Subcutaneous adipose tissue (tissue), 4 donors: ENCODE results near the gene CHP1. TPM values are rescaled to one million over a fixed set of nuclear protein-coding genes. Genes with fewer than 3 reads are reported as not detected.

Source experiments
- CTCF ChIP-seq: fragments of 450-650 bp; IDR thresholded peaks from one replicate; pipeline ENCODE4 v1.5.1; 2016; ENCODE audit warnings: low read depth, mild to moderate bottlenecking, control low read depth, antibody characterized with exemption, moderate library complexity
- total RNA-seq, 4 donors: library from RNA; depleted of rRNA; stranded (reverse); fragments of >200 nt; gene quantifications; one replicate each; pipeline ENCODE4 v1.1.0, GENCODE V29; 2016

The CHP1 gene
- total RNA-seq, 4 donors from 2014 or later: 255 to 607 (median 291) TPM

- no peak for TF ChIP-seq CTCF
These were observed 48.6 kb downstream of the CHP1 start for GRCh38 chr15:41279535-41280283.

- TF ChIP-seq CTCF: no peak
These were observed 50.2 kb downstream of the CHP1 start for GRCh38 chr15:41281236-41281635.

GRCh38 chr15:41283653-41284426 lies 52.8 kb downstream of the CHP1 start:
- TF ChIP-seq CTCF: no peak

- TF ChIP-seq CTCF: no peak
These were observed 53.5 kb downstream of the CHP1 start for GRCh38 chr15:41284427-41285177.

- TF ChIP-seq CTCF: no peak
These were observed 54.2 kb downstream of the CHP1 start for GRCh38 chr15:41285285-41285684.

- TF ChIP-seq CTCF: no peak
These were observed 55.7 kb downstream of the CHP1 start for GRCh38 chr15:41286665-41287333.

- no peak for TF ChIP-seq CTCF
These were observed 57.4 kb downstream of the CHP1 start for GRCh38 chr15:41288464-41288863.
